Measurements from ENCODE around the gene TBL1XR1.

DNA sequence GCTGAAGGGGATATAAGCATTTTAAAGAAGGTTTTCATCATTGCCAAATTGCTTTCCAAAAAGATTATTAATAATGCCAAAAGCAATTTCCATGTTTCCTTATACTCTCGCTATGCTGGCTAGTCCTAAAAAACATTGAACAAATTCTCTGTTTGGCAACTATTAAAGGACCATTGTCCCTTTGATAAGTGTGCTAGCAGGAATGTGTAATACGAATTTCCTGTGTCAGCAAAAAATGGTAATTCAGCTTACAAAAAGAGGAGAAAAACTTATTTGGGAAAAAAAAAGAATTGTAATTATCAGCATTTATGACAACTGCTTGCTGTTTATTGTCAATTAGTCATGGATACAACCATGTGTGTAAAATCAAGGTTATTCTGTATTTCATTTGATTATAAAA is 138.6 kb downstream of the TBL1XR1 start:
- TF ChIP-seq, protein P1, sequence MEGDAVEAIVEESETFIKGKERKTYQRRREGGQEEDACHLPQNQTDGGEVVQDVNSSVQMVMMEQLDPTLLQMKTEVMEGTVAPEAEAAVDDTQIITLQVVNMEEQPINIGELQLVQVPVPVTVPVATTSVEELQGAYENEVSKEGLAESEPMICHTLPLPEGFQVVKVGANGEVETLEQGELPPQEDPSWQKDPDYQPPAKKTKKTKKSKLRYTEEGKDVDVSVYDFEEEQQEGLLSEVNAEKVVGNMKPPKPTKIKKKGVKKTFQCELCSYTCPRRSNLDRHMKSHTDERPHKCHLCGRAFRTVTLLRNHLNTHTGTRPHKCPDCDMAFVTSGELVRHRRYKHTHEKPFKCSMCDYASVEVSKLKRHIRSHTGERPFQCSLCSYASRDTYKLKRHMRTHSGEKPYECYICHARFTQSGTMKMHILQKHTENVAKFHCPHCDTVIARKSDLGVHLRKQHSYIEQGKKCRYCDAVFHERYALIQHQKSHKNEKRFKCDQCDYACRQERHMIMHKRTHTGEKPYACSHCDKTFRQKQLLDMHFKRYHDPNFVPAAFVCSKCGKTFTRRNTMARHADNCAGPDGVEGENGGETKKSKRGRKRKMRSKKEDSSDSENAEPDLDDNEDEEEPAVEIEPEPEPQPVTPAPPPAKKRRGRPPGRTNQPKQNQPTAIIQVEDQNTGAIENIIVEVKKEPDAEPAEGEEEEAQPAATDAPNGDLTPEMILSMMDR (conservative IDR thresholded peaks at IDR 0.05 in 1 of 2, IDR thresholded peaks at IDR 0.05 in 1 of 2; ENCODE audit: extremely low read depth in 1 of 2, insufficient read depth in 1 of 2, low read depth in 1 of 2, low read length in 2 of 2) = no peak
- no peak for TF ChIP-seq EZH2 (IDR thresholded peaks at IDR 0.05; ENCODE audit: borderline replicate concordance, low read length)
